VCaP (cell line): ENCODE measurements around the gene XDH.
A peak's percentile ranks its signal among the peaks of the same experiment; 100 is the strongest.

Experiments
- H3K27ac ChIP-seq: fragments of 450-650 bp; 2 replicates; pipeline ENCODE4 v1.5.1; 2017
- TF ChIP-seq, protein P1 (sequence below): fragments of 450-650 bp; conservative IDR thresholded peaks from 2 replicates; pipeline ENCODE4 v1.5.1; 2017; ENCODE audit warnings: mild to moderate bottlenecking, moderate library complexity

Gene XDH

DNA sequence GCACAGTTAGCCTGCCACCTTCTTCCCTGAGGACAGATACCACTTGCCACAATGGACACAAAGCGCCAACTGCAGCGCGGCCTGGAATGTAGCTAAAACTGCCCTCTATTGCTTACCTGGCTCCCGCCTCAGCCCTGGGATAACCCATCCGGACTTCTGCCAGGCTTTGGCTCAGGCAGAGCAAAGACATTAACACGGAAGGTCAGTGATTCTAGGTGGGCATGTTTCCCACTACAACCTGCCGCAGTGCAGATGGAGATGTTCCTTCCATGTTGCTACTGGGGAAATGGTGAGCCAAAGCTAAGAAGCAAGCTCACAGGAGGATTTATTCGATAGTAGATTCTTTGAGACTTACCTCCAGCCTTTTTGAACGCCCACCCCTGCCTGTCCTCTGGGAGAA is 74.8 kb downstream of the XDH start:
- TF ChIP-seq, protein P1, sequence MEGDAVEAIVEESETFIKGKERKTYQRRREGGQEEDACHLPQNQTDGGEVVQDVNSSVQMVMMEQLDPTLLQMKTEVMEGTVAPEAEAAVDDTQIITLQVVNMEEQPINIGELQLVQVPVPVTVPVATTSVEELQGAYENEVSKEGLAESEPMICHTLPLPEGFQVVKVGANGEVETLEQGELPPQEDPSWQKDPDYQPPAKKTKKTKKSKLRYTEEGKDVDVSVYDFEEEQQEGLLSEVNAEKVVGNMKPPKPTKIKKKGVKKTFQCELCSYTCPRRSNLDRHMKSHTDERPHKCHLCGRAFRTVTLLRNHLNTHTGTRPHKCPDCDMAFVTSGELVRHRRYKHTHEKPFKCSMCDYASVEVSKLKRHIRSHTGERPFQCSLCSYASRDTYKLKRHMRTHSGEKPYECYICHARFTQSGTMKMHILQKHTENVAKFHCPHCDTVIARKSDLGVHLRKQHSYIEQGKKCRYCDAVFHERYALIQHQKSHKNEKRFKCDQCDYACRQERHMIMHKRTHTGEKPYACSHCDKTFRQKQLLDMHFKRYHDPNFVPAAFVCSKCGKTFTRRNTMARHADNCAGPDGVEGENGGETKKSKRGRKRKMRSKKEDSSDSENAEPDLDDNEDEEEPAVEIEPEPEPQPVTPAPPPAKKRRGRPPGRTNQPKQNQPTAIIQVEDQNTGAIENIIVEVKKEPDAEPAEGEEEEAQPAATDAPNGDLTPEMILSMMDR = no peak
- no peak overlapping the region for H3K27ac ChIP-seq

DNA sequence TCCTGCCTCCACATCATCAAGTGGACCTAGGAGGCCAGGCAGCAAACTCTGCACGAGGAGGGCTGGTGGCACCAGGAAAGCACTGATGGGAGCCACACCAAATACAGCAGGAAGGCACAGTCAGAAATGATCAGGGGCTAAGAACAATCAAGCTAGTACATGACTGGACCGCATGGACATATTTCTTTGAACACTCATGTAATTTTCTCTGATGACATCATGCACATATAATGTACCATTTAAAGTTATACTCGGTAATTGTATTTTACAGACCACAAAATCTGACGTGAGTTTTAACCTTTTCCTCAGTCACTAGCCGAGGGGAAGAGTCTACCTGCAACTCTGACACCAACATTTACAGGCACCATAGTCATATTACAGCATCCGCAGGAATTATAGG is 76.7 kb downstream of the XDH start:
- TF ChIP-seq, protein P1 = no peak
- no peak overlapping the region for H3K27ac ChIP-seq

DNA sequence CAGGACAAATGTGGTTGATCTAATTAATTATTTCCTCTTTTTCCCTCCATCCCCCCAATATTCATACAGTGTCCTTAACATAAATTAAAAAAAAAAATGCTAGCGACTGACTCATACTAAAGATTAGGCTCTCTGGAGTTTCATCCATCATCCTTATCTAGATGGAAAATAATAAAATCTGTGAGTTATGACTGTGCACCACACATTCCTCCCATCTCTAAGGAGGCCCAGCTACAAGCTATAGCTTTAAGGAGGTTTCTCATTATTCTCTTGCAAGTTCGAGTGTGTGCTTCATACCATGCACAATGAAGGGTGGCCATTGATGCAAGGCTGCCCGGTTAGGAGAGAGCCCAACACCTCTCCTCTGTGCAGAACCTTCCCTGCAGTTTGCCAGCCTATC is 77.3 kb downstream of the XDH start:
- H3K27ac ChIP-seq = no peak overlapping the region
- TF ChIP-seq, protein P1 = no peak

DNA sequence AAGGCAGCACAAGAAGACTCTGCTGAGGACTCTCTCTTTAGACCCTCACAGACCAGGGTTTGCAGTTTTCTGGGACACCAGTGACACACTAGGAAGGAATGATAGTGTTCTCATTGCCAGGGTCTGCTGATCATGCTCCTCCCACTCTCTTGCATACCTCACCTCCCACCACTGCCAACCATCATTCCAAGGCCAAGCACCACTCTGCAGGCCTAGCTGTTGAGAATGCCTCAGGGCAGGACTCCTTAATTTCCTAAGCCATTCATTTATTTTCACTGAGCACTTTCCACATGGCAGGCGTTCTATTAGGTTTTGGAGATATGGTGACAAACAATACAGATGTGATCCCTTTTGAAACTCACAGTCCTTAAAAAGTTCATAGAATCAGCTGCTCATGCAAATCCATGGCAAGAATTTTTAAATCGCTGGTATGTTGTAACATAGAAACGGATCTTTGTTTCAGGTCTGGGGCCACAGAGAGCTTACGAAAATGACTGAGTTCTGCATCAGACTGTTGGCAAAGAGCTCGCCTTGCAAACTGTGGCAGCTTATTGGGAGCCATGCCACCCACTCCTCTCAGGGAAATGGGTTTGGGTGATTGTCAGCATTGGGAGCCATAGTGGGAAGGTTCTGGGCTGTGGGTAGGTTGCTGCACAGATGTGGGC is 78.5 kb downstream of the XDH start:
- TF ChIP-seq, protein P1 = no peak
- H3K27ac ChIP-seq = no peak overlapping the region

DNA sequence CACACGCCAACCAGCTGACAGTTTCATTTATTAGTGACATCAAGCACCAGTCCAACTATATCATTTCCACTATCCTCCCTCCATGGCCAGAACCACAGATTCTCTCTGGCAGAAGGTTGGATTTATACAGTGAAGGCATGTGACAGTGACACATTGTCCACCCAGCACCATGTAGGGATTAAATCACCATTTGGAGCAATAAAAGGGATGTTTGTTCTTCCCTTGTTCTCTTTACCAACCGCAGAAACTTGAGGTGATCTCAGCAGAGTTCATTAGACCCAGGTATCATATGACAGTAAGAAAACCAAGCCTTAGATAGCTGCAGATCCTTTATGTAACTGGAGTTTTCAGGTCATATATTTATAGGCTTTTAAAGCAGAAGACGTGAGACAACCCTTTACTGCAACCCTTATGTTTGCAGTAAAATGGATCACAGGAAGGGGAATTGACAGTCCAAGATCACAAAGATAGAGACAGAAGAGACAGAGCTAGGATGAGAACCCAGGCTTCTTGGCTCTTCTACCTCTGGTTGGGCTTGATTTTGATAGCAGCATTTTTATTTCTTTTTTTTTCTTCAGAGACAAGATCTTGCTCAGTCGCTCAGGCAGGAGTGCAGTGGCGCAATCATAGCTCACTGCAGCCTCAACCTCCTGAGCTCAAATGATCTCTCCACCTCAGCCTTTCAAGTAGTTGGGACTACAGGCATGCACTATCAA is 80.1 kb downstream of the XDH start:
- H3K27ac ChIP-seq = peak overlapping the region; percentile 36; the same call in 1 of the 2 replicates
- TF ChIP-seq, protein P1 = no peak

- peak overlapping the region; percentile 36; the same call in 1 of the 2 replicates for H3K27ac ChIP-seq
- TF ChIP-seq, protein P1 = peak; percentile 91
These were observed 80.9 kb downstream of the XDH start for GRCh38 chr2:31333527-31334183.

DNA sequence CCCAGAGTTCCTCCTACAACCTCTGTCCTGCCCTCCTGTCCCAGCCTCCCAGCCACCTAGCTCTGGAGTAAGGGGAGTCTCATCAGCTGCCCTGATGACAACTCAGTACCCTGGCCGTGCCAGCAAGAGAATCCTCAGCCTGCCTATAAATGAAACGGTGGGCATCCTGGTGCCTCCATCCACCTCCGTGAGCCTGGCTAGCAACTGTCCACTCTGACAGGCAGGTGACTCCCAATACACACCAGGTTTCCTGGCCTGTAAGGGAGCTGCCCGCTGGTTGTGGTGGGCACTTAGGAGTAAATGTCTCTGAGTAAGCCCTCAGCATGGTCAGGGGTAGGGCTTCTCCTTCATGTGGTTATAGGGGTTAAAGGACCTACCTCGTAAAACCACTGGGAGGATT is 81.5 kb downstream of the XDH start:
- H3K27ac ChIP-seq = no peak overlapping the region
- TF ChIP-seq, protein P1 = no peak
